Prostate gland (tissue), 2 donors: Measurements from ENCODE around the gene TNIP2.

Source experiments
- POLR2AphosphoS5 ChIP-seq: sonication (generic); formaldehyde crosslinking; IDR thresholded peaks from one replicate; pipeline ENCODE4 v1.6.1; 2017; ENCODE audit warnings: antibody characterized with exemption
- TF ChIP-seq, protein P1 (sequence below), 4 experiments: fragments of 200-600 bp in 2 of 4; fragments of 450-650 bp in 2 of 4; sonication (generic) in 2 of 4; IDR thresholded peaks; 1 replicate in 3 of 4; 2 replicates in 1 of 4; pipeline ENCODE4 v1.5.1; 2016 to 2019; ENCODE audit warnings: antibody characterized with exemption in 4 of 4, mild to moderate bottlenecking in 2 of 4, moderate library complexity in 2 of 4

- TF ChIP-seq, protein P1, sequence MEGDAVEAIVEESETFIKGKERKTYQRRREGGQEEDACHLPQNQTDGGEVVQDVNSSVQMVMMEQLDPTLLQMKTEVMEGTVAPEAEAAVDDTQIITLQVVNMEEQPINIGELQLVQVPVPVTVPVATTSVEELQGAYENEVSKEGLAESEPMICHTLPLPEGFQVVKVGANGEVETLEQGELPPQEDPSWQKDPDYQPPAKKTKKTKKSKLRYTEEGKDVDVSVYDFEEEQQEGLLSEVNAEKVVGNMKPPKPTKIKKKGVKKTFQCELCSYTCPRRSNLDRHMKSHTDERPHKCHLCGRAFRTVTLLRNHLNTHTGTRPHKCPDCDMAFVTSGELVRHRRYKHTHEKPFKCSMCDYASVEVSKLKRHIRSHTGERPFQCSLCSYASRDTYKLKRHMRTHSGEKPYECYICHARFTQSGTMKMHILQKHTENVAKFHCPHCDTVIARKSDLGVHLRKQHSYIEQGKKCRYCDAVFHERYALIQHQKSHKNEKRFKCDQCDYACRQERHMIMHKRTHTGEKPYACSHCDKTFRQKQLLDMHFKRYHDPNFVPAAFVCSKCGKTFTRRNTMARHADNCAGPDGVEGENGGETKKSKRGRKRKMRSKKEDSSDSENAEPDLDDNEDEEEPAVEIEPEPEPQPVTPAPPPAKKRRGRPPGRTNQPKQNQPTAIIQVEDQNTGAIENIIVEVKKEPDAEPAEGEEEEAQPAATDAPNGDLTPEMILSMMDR (IDR thresholded peaks at IDR 0.05) = no peak
- no peak for TF ChIP-seq POLR2AphosphoS5
Measured at GRCh38 chr4:2722033-2722432, 34.1 kb downstream of the TNIP2 start.
